HUES6 (cell line): ENCODE measurements around the gene FBXO11.
"Not testable (repeated sequence)": the region's sequence is repeated elsewhere in the genome, so short reads cannot be mapped to it uniquely, and the experiment has no call there.

Experiments
- H3K27ac ChIP-seq: 2 replicates; pipeline ENCODE4 v1.7.0; 2013; ENCODE audit warnings: low read depth, mild to moderate bottlenecking, low read length, inconsistent platforms
- H3K27me3 ChIP-seq: 2 replicates; pipeline ENCODE4 v1.6.1; 2013; ENCODE audit warnings: low read length; ENCODE audit not compliant: control insufficient read depth, insufficient read depth
- H3K36me3 ChIP-seq: 2 replicates; pipeline ENCODE4 v1.6.1; 2013; ENCODE audit warnings: low read length; ENCODE audit not compliant: control insufficient read depth, insufficient read depth
- H3K4me1 ChIP-seq: 2 replicates; pipeline ENCODE4 v1.6.1; 2013; ENCODE audit warnings: low read length; ENCODE audit not compliant: control insufficient read depth, insufficient read depth
- H3K4me3 ChIP-seq: 2 replicates; pipeline ENCODE4 v1.5.1; 2013; ENCODE audit warnings: low read depth, low read length
- H3K9ac ChIP-seq: one replicate; pipeline ENCODE4 v1.6.1; 2013; ENCODE audit warnings: mild to moderate bottlenecking, low read length
- H3K9me3 ChIP-seq: 2 replicates; pipeline ENCODE4 v1.6.1; 2013; ENCODE audit warnings: low read depth, low read length; ENCODE audit not compliant: control insufficient read depth, insufficient read depth

Gene FBXO11

DNA sequence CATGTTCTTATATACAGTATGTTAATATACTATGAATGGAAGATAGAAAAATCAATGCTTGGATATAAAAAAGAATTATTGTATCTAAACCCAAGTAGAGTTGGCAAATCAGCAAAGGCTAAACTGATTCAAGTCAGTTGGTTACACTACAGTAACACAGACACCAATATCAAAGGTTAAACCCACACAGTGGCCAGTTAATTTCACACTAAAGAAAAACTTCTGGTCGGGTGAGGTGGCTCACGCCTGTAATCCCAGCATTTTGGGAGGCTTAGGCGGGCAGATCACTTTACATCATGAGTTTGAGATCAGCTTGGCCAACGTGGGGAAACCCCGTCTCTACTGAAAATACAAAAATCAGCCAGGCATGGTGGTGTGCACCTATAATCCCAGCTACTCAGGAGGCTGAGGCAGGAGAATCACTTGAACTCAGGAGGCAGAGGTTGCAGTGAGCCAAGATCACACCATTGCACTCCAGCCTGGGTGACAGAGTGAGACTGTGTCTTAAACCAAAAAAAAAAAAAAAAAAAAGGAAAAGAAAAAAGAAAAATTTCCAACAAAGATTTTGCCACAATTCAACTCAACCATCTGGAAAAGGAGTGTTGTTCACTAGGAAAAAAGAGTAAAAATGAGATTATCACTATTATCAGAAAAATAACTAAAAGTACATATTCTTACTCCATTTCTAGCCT, 9.0 kb downstream of the FBXO11 start:
- H3K9ac ChIP-seq, H3K27me3 ChIP-seq, H3K27ac ChIP-seq, H3K4me3 ChIP-seq, H3K36me3 ChIP-seq, H3K9me3 ChIP-seq: not testable (repeated sequence)
- peaks cover 18% of the 10 kb centered on the region; the same call in 1 of the 2 replicates for H3K4me1 ChIP-seq

DNA sequence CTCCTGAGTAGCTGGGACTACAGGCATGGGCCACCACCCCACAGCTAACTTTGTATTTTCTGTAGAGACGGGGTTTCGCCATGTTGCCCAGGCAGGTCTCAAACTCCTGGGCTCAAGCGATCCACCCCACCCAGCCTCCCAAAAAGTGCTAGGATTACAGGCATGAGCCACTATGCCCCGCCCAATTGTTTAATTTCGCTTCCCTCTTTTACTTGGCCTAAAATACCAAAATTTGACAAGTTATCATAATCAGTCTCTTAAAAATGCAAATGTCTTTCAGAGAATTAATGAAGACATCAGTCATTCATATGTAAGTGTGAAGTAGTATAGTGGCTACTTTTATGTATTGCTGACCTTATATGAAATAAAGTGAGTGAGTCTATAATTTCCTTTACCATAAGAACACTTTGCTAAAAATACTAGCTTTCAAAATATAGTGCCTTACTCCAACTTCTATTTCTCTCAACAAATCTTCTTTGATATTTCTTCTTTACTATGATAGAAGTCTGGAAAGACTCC, 9.8 kb downstream of the FBXO11 start:
- no peaks in the 10 kb centered on the region for H3K9me3 ChIP-seq
- no peak overlapping the region for H3K9ac ChIP-seq
- H3K36me3 ChIP-seq: no peaks in the 10 kb centered on the region
- no peaks in the 10 kb centered on the region for H3K27me3 ChIP-seq
- peaks cover 18% of the 10 kb centered on the region; the same call in 1 of the 2 replicates for H3K4me1 ChIP-seq
- H3K27ac ChIP-seq: no peak overlapping the region
- H3K4me3 ChIP-seq: no peak overlapping the region

DNA sequence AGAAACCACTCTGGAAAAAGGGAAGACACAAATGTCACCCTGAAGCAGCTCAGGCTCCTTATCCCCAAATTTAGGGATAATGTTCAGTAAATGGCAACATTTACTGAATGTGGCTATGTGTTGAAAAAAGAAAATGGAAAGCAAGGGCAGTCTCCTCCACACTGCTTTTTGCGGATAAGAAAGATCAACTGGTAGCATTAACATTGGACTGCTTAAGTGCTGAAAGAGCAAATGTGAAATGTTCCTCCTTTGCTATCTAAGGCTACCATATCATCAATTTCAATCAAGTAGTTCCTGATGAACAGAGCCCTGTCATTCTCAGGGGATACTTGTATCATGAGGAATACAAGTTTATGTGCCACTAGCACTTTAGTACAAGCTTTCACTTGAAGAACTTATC, 12.5 kb downstream of the FBXO11 start:
- no peaks in the 10 kb centered on the region for H3K36me3 ChIP-seq
- no peak overlapping the region for H3K27ac ChIP-seq
- no peak overlapping the region for H3K4me3 ChIP-seq
- H3K9me3 ChIP-seq: no peaks in the 10 kb centered on the region
- no peak overlapping the region for H3K9ac ChIP-seq
- H3K4me1 ChIP-seq: peaks cover 14% of the 10 kb centered on the region; the same call in 1 of the 2 replicates
- no peaks in the 10 kb centered on the region for H3K27me3 ChIP-seq

DNA sequence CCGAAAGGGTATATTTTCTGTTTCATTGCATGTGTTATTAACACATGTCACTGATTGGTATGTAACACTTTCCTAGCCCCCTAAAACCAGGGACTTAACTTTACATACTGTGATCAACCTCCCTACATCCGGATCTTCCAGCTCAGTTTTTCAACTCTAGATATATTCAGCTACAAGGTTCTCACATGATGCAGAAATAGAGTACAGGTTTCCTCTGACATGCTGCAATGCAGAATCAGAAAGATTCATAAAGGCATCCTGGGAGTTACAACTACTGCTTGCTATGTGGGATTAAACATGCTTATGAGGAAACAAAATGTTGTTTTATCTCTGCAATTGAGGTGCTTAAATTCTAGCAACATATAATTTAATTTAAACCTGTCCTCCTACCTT, 14.0 kb downstream of the FBXO11 start:
- no peak overlapping the region for H3K9ac ChIP-seq
- no peak overlapping the region for H3K4me3 ChIP-seq
- no peaks in the 10 kb centered on the region for H3K27me3 ChIP-seq
- peaks cover 2% of the 10 kb centered on the region; the same call in 1 of the 2 replicates for H3K36me3 ChIP-seq
- no peak overlapping the region for H3K27ac ChIP-seq
- peaks cover 12% of the 10 kb centered on the region; the same call in 1 of the 2 replicates for H3K4me1 ChIP-seq
- no peaks in the 10 kb centered on the region for H3K9me3 ChIP-seq

DNA sequence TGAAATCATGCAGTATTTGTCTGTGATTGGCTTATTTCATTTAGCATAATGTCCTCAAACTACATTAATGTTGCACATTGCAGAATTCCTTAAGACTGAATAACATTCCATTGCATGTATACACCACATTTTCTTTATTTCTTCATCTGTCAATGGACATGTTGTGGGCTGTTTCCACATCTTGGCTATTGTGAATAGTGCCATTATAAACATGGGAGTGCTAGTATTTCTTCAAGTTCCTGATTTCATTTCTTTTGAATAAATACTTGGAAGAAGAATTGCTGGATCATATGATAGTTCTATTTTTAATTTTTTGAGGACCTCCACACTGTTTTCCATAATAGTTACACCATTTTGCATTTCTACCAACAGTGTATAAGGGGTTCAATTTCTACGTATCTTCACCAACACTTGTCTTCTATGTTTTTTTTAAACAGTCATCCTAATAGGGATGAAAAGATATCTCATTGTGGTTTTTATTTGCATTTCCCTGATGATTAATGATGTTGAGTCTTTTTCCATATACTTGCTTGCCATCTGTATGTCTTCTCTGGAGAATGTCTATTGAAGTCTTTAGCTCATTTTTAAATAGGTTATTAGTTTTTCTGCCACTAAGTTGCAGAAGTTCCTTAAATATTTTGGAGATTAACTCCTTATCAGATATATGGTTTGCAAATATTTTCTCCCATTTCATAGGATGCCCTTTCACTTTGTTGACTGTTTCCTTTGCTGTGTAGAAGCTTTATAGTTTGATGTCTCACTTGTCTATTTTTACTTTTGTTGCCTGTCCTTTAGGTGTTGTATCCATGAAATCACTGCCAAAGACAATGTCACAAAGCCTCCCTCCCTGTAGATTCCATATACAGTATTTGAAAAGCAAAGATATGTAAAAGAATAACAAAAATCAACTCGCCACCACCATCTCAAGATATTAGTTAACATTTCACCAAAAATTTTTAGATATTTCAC, 14.6 kb downstream of the FBXO11 start:
- H3K9me3 ChIP-seq: no peaks in the 10 kb centered on the region
- H3K27ac ChIP-seq: no peak overlapping the region
- peaks cover 2% of the 10 kb centered on the region; the same call in 1 of the 2 replicates for H3K36me3 ChIP-seq
- H3K4me1 ChIP-seq: peaks cover 13% of the 10 kb centered on the region; the same call in 1 of the 2 replicates
- H3K4me3 ChIP-seq: no peak overlapping the region
- H3K27me3 ChIP-seq: no peaks in the 10 kb centered on the region
- no peak overlapping the region for H3K9ac ChIP-seq

DNA sequence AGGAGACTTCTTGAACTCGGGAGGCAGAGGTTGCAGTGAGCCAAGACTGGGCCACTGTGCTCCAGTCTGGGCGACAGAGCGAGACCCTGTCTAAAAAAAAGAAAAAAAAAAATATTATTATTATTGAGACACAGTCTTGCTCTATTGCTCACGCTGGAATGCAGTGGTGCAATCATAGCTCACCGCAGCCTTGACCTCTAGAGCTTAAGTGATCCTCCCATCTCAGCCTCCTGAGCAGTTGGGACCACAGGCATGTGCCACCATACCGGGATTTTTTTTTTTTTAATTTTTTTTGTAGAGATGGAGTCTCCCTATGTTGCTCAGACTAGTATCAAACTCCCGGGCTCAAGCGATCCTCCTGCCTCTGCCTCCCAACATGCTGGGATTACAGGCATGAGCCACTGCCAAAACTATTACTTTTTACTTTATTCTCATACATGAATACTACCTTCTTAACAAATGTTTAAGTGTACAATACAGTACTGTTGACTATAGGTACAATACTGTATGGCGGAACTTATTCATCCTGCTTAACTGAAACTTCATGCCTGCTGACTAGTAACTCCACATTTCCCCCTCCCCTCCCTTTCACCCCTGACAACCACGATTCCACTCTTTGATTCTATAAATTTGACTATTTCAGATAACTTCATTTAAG, 15.5 kb downstream of the FBXO11 start:
- Histone ChIP-seq H3K27me3 (no peaks in the 10 kb centered on the region), H3K9ac (no peak overlapping the region), H3K4me3 (no peak overlapping the region), H3K9me3 (no peaks in the 10 kb centered on the region), H3K36me3 (peaks cover 2% of the 10 kb centered on the region; the same call in 1 of the 2 replicates), H3K4me1 (peaks cover 9% of the 10 kb centered on the region; the same call in 1 of the 2 replicates), H3K27ac (no peak overlapping the region)

DNA sequence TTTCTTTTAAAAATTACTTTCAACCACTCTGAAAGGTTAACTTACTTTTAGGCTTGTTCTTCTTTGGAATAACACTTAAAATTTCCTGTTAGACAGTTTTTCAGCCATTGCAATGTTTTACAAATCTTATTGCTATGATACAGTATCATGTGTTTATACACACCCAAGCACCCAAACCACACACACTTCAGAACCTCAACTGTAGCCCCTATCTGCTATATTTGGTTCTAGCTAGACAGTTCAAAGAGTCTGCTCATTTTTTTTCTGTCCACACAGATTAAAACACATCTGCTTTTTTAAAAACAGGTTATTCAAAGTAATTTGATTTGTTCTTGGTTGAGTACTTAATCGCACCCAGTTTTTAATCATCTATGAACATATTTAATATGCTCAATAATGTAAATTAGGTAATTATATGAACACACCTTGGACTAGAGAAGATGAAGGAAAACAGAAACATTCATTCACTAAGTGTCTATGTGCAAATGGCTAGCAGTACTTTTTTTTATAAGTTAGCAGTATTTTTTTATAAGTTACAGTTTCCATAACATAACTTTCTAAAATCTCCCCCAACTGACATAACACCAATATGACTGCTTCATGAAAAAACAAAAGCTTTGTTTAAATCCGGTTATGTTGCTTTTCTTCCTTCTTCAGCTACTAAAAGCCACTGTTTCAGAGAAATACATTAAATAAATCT, 17.6 kb downstream of the FBXO11 start:
- no peak overlapping the region for H3K27ac ChIP-seq
- H3K4me3 ChIP-seq: no peak overlapping the region
- peaks cover 3% of the 10 kb centered on the region; the same call in 1 of the 2 replicates for H3K36me3 ChIP-seq
- H3K9me3 ChIP-seq: no peaks in the 10 kb centered on the region
- H3K27me3 ChIP-seq: no peaks in the 10 kb centered on the region
- H3K4me1 ChIP-seq: peaks cover 8% of the 10 kb centered on the region; the same call in 1 of the 2 replicates
- H3K9ac ChIP-seq: no peak overlapping the region

DNA sequence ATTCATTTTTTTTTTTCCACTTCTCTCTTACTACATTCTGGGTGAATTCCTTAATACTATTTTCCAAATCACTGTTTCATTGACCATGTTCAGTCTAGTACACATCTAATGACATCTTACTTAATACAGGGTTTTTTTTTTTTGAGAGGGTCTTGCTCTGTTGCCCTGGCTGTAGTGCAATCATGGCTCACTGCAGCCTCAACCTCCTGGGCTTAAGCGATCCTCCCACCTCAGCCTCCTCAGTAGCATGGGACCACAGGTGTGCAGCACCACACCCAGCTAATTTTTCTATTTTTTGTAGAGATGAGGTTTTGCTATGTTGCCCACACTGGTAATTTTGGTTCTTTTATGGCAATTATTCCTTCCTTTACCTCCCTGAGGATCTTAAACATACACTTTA, 29.4 kb downstream of the FBXO11 start:
- Histone ChIP-seq H3K36me3 (peaks cover 3% of the 10 kb centered on the region), H3K4me3 (no peak overlapping the region), H3K27ac (no peak overlapping the region)

DNA sequence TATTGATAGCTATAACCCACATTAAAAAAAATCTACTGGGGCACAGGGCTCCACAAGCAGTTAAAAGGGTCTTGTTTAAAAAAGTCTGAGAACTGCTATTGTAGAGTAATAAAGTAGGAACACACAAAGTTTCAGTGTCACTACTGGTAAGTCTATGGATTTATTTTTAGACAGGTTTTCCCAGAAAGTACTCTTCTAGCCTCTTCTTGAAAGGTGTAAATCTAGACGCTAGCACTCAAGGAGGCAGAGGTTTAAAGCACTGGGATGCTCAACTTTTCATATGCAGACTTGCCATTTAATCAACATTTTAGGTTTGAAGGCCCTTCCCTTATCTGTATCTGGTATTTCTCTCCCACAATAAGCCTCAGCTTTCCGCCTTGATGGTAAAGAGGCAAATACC, 33.4 kb downstream of the FBXO11 start:
- Histone ChIP-seq H3K4me3 (no peak overlapping the region), H3K27ac (no peak overlapping the region), H3K9ac (no peak overlapping the region), H3K36me3 (peaks cover 3% of the 10 kb centered on the region), H3K9me3 (no peaks in the 10 kb centered on the region), H3K27me3 (no peaks in the 10 kb centered on the region), H3K4me1 (peaks cover 40% of the 10 kb centered on the region)

More for the DNA sequence above, 29.4 kb downstream of the FBXO11 start:
- Histone ChIP-seq H3K4me1 (peaks cover 11% of the 10 kb centered on the region), H3K27me3 (no peaks in the 10 kb centered on the region), H3K9ac (no peak overlapping the region), H3K9me3 (no peaks in the 10 kb centered on the region)
